Diencephalon (tissue), 1 donor: ENCODE measurements around the gene RAB40A. TPM values are rescaled to one million over a fixed set of nuclear protein-coding genes. Genes with fewer than 3 reads are reported as not detected.

Experiments used
- total RNA-seq: library from RNA; depleted of rRNA; stranded (reverse); fragments of >200 nt; gene quantifications from one replicate; pipeline ENCODE4 v1.2.3, GENCODE V29; 2014

Gene RAB40A, protein sequence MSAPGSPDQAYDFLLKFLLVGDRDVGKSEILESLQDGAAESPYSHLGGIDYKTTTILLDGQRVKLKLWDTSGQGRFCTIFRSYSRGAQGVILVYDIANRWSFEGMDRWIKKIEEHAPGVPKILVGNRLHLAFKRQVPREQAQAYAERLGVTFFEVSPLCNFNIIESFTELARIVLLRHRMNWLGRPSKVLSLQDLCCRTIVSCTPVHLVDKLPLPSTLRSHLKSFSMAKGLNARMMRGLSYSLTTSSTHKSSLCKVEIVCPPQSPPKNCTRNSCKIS
- 1.8 TPM for total RNA-seq

DNA sequence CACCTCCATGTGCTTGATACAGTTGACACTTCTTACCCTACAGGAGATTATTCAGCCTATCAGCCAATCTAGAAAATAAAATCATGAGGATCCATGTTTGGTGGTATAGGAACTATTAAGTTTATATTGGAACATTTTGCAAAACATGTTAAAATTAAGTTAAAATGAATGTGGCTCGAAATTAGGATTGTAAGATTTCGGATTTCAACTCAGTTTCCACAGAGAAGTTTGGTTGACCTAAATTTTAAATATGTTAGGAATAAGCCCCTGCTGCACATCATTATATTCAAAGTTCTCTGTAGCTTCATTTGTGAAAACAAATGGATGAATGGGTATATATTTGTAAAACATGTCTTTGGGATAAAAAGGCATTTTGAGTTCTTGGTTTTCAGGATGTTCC, at the start of gene RAB40A:
RAB40A (minus strand) TSS at position 101 of the 400 bp plus-strand sequence. CDS start 18,733 bp downstream, outside the sequence.

Other genes with a start within 250 kb of the RAB40A start
- gene TCEAL5, start 242.7 kb downstream of the RAB40A start, total RNA-seq = 13.6 TPM
- gene BEX2, start 208.5 kb downstream of the RAB40A start, total RNA-seq = 113 TPM
- 155 TPM for gene TCEAL7, start 189.2 kb downstream of the RAB40A start, total RNA-seq
- gene TCEAL9, start 163.0 kb downstream of the RAB40A start, total RNA-seq = 42.9 TPM
- gene BEX3, start 143.0 kb downstream of the RAB40A start, total RNA-seq = 289 TPM
- 62.1 TPM for gene TCEAL4, start 66.0 kb upstream of the RAB40A start, total RNA-seq
- 21.0 TPM for gene TCEAL3, start 88.5 kb upstream of the RAB40A start, total RNA-seq
- gene TCEAL1, start 109.5 kb upstream of the RAB40A start, total RNA-seq = 47.3 TPM
- gene MORF4L2, start 167.2 kb upstream of the RAB40A start, total RNA-seq = 378 TPM
- not detected for gene TMEM31, start 191.4 kb upstream of the RAB40A start, total RNA-seq